NCI-H1930 (cell line): ENCODE results near the gene CDH4.

ENCODE experiments used
- DNase-seq, 2 experiments: peaks; one replicate each; lab custom pipeline; 2025; lab: John Stamatoyannopoulos, UW

CDH4 gene

GRCh38 chr20:61561111-61561830 is 309.2 kb downstream of the CDH4 start:
- DNase-seq, result no peak

DNA sequence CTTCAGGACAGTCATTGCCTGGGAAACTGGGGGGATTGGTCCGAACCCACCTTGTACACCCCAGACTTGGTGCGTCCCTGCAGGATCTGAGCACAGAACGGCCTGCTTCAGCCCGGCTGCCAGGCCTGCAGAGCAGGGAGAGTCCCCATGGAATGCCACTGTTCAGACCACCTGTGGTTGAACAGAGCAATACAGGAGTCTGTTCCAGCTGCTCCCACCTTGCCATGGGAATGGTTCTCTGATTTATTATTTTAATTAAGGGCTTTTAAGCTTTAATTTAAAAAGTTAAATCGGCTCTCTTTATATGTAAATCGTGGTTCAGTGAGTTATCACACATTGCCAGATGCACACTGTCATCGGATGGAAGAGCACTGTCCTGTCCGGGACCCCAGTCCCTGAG is 310.4 kb downstream of the CDH4 start:
- DNase-seq, result no peak

- DNase-seq, result no peak
Measured at GRCh38 chr20:61562897-61563504, 310.9 kb downstream of the CDH4 start.

DNA sequence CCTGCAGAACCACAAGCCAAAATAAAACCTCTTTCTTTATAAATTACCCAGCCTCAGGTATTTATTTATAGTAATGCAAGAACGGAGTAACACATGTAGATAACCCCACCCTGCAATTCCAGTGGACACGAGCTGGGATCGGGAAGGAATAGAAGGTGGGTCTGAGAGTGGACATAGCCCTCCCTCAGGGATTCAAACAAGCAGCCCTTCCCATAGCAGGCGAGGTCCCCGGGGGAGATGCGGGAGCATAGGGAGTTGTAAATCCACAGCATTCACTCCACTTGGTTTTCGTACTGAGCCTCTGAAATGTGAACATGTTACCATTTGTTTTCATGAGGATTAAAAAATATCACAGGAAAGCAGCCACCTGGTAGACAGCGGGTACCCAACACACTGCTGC is 312.6 kb downstream of the CDH4 start:
- DNase-seq, result no peak

DNA sequence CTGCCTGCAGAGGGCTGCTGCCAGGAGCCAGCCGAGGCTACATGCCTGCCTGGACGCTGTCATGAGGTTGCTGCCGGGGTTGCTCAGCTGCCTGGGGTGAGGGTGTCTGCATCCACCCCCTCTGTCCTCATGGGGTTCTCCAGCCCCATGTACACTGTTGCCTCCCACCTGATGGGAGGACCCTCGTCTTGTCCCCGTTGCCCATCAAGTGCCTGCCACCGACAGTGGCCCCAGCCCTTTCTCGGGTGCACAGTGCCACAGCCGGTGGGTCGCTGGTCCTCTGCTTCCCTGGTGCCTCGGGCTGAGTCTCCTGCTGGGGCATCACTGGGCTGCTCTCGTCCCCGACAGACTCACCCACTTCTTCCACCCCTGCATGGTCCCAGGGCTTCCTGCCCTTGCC is 313.7 kb downstream of the CDH4 start:
- DNase-seq, result no peak

- no peak for DNase-seq
Measured at GRCh38 chr20:61566691-61567090, 314.6 kb downstream of the CDH4 start.

DNA sequence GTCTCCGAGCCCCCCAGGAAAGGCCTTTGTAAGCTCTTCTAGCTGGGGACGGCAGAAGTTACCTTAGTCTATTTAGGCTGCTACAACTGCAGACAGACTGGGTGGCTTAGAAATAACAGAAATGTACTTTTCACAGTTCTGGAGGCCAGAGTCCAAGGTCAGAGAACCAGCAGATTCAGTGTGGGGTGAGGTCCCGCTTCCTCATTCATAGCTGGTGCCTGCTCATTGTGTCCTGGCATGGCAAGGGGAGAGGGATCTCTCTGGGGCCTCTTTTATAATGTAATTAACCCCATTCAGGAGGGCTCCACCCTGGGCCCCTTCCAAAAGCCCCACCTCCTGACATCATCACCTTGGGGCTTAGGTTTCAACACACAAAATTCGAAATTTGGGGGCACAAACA is 315.1 kb downstream of the CDH4 start:
- no peak for DNase-seq

- DNase-seq, result no peak
Measured at GRCh38 chr20:61569825-61570224, 317.8 kb downstream of the CDH4 start.

GRCh38 chr20:61570646-61571195 is 318.7 kb downstream of the CDH4 start:
- no peak for DNase-seq

DNA sequence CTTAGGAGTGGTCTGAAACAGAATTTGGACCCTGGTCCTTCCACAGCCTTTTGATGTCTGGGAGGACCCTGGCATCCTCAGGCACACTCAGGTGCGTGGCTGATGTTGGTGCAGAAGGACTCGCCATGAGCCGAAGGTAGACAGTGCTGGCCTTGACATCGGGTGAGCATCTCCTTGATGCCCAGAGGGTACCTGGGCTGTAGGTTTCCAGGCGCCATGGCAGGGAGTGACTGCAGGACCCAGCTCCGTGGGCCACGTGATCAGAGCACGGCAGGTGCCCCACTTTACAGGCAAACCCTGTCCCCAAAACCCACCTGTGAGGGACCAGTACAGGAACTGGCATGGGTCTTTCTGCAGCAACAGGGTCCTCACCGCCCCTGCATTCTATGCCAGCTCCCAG is 319.2 kb downstream of the CDH4 start:
- DNase-seq, result no peak

GRCh38 chr20:61571916-61572711 is 320.1 kb downstream of the CDH4 start:
- no peak for DNase-seq

DNA sequence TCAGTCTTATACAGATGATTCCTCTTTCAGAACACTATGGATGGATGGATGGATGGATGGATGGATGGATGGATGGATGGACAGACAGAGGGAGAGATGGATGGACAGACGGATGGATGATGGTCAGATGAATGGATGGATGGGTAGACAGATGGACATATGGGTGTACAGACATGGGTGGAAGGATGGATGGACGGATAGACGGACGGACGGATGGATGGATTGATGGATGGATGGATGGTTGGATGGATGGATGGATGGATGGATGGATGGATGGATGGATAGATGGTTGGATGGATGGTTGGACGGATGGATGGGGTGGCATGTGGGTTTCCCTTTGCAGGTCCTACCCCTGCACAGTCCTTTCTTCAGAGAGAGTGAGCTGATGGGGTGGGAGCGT is 320.7 kb downstream of the CDH4 start:
- DNase-seq, result no peak

DNA sequence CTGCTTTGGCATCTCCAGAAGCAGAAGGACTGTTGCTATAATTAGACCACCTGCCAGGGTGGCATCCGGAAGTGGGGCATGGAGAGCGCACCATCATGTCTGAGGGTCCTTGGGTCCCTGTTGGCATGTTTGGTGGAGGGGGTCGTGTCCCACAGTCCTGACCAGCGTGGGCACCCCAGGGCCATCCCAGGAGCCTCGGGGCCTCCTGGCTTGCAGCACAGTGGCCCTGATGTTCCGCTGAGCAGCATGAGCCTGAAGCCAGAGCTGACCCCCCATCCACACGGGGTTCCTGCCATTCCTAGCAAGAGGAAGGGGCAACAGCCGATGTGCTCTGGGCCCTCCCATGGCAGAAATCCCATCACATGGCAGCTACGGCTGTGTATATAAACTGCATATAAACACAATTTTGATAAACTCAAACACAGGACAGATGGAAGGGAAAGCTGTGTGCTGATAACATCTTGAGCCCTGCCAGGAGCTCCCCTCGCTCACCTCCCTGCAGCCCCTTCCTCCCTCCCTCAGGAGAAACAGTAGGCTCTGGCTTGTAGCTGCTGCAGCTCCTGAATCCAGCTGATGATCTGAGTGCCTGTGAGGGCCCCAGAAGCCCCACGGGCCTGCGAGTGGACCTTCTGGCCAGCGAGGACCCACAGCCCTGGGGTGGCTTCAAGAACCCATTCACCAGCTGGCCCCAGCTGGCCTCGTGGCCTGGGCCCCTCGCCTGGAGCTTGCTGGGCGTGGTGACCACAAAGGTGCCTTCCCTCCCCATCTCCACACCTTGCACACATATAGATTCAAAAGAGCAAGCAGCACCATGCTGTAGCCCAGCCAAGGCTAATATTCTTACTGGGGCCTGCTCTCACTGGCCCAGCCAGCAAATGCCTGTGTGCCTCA is 321.6 kb downstream of the CDH4 start:
- DNase-seq, result no peak

- DNase-seq, result no peak
Measured at GRCh38 chr20:61575151-61575937, 323.3 kb downstream of the CDH4 start.

DNA sequence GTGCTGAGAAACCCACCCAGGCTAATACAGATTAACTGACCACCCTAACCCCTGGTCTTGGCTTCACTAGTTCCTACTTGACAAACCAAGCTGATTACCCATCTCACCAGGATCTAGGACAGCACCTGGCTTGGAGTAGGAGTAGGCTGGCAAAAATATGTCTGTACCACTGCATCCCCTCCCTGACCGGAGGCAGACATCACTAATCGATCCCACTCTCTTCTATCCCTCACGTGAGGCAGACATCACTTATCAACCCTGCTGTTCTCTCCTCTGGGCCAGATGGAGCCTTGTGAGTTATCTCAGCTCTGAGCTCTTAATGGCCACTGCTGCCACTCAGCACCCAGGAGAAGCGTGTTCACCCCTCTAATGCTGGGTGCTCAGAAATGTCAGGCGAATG is 324.3 kb downstream of the CDH4 start:
- DNase-seq, result no peak

DNA sequence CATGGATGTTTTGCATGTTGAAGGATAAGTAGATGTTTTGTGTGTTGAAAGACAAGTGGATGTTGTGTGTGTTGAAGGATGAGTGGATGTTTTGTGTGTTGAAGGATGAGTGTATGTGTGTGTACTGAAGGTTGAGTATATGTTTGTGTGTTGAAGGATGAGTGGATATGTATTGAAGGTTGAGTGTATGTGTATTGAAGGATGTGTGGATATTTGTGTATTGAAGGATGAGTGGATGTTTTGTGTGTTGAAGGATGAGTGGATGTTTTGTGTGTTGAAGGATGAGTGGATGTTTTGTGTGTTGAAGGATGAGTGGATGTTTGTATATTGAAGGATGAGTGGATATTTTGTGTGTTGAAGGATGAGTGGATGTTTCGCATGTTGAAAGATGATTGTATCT is 325.0 kb downstream of the CDH4 start:
- DNase-seq, result no peak

- no peak for DNase-seq
Measured at GRCh38 chr20:61579908-61580307, 327.8 kb downstream of the CDH4 start.

- DNase-seq, result no peak
Measured at GRCh38 chr20:61580958-61581824, 329.1 kb downstream of the CDH4 start.

DNA sequence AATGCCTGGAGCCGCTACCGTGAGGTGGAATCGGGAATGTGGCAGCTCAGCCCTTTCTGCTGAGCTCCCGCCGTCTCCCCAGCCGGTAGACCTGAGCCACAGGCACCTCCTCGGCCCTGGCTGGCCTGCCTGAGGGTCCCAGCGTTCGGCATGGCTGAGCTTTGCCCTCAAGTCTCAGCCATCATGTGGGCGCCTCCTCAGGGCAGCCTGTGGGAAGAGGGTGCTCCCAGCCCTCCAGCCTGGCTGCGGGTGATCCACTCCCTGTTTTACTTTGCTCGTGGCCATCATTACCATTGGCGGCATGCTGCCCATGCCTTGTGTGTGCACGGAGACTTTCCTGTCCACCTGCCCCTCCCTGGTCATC is 329.7 kb downstream of the CDH4 start:
- no peak for DNase-seq
